ENCODE measurements around the gene AANAT.

DNA sequence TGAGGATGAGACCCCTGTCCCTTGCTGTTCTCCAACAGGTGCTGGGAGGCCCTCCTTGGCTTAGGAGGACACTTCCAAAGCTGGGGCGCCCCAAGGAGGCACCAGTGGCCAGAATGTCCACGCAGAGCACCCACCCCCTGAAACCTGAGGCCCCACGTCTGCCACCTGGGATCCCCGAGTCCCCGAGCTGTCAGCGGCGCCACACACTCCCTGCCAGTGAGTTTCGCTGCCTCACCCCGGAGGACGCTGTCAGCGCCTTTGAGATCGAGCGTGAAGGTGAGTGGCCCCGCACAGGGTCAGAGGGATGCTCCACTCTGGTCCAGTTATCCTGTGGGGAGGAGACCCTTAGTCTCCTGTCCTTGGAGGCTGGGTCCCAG is 1.2 kb downstream of the AANAT start:
- TF ChIP-seq POLR2A (IDR thresholded peaks at IDR 0.05) = no peak
- TF ChIP-seq, protein P1, sequence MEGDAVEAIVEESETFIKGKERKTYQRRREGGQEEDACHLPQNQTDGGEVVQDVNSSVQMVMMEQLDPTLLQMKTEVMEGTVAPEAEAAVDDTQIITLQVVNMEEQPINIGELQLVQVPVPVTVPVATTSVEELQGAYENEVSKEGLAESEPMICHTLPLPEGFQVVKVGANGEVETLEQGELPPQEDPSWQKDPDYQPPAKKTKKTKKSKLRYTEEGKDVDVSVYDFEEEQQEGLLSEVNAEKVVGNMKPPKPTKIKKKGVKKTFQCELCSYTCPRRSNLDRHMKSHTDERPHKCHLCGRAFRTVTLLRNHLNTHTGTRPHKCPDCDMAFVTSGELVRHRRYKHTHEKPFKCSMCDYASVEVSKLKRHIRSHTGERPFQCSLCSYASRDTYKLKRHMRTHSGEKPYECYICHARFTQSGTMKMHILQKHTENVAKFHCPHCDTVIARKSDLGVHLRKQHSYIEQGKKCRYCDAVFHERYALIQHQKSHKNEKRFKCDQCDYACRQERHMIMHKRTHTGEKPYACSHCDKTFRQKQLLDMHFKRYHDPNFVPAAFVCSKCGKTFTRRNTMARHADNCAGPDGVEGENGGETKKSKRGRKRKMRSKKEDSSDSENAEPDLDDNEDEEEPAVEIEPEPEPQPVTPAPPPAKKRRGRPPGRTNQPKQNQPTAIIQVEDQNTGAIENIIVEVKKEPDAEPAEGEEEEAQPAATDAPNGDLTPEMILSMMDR (IDR thresholded peaks at IDR 0.05) = no peak
